HG03060 (cell line): ENCODE measurements around the gene KRT12.

ENCODE experiments used
- ATAC-seq: cut with Tn5 transposase; IDR thresholded peaks from one replicate; pipeline ENCODE4 v1.9.1; 2021; ENCODE audit warnings: low read depth, moderate number of reproducible peaks; ENCODE audit not compliant: unreplicated experiment

Gene KRT12

DNA sequence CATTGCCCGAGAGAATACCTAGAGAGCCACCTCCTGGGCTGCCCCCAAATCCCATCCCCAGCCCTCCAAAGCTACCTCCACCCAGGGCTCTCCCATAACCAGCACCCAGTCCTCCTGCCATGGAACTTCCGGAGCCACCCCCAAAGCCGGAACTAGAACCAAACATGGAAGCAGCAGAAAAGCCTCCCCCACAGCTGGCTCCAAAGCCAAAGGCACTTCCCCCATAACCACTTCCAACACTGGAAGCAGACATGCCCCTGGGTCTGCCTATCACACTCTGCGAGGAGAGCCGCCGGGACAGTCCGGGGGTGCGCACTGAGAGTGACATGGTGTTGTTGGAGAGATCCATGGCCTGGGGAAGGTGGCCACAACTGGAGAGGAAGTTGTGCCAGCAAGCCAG lies at the start of gene KRT12:
TSS of gene KRT12 (minus strand) at position 386 of the 400 bp plus-strand sequence. CDS start at position 349, 37 bp downstream.
- ATAC-seq, result no peak

DNA sequence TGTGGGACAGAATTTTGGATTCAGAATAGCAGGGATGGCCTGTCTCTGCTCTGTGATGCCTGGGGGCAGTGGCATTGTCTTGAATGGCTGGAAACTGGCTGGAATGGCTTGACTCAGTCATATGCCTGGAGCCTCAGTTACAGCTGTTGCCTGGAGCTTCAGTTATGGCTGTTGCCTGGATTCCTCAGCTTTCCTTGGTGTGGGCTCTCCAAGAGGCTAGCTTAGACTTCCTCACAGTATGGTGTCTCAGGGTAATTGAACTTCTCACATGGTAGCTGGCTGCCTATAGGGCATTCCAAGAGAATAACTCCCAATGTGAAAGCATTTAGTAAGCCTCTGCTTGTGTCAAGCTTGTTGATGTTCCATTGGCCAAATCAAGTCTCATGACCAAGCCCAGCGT lies 49.3 kb upstream of the KRT12 start:
- no peak for ATAC-seq

DNA sequence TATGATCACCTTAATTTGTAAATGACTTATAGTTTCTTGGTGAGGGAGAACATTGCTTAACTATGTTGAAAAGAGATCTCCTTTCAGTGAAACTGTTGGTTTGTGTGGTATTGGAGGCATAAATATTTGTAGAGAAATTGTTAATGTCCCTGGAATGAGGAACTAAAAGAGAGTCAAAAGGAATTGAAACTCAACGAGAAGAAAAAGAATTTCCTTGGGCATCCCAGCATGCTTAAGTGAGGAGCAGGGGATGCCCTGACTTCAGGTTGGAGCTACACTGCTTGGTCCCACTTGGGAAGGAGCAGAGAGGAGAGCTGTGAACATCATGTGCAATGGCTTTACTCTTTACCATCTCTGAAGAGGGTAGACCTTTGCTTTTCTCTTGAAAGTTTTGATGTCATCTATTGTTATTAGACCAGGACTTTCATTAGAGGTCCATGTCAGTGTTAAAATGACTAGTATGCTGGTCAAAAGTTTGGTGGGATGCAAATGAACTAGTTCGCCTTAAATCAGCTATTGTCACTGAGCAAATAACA lies 48.8 kb upstream of the KRT12 start:
- ATAC-seq, result no peak

DNA sequence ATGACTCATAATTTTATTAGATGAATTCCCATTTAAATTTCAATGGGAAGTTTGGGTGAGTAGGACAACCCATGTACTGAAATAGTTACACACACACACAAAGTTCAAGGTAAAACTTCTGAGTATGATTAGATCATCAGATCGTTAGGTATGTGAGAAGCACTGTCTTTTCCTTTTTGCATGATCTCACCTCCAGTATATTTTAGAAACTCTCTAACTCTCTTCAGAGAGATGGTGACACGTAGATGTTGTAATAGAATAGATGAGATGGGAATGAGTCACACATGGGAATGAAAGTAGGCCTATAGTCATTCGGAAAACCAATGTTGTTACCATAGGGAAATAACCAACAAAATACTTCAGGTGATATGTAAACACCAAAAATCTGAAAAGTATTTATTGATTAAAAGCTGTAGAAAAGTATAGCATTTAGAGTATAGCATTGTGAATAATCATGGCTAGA lies 48.2 kb upstream of the KRT12 start:
- no peak for ATAC-seq

DNA sequence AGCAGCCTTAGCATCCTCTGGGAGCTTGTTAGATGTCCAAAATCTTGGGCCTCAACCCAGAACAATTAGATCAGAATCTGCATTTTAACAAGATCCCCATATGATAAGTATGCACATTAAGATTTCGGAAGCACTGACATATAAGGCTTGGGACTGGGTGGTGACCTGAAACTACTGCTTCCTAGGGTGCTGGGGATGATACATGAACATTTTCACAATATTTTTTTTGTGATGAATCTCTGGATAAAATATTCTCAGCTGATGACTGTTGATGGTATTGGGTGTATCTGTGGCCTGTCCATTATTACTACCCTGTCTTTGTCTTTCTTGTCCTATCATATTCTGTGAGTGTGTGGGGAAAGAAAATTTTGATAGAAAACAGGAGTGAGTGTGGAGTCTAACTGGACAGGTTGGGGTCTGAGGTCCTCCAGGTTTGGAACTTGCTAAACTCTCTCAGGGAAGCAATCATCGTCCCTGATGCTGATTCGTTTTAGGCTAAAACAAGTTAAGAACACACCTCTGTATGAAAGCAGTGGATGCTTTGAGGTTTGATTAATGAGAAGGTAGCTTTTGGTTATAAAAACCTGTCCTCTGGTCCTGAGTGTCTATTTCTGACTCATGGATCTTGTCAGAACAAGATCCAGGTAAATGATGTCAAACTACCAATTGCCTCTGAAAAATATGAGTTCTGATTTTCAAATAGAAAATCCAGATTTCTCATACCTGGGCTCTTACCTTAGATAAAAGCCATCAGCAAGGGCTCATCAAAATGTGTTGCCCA lies 47.2 kb upstream of the KRT12 start:
- no peak for ATAC-seq

DNA sequence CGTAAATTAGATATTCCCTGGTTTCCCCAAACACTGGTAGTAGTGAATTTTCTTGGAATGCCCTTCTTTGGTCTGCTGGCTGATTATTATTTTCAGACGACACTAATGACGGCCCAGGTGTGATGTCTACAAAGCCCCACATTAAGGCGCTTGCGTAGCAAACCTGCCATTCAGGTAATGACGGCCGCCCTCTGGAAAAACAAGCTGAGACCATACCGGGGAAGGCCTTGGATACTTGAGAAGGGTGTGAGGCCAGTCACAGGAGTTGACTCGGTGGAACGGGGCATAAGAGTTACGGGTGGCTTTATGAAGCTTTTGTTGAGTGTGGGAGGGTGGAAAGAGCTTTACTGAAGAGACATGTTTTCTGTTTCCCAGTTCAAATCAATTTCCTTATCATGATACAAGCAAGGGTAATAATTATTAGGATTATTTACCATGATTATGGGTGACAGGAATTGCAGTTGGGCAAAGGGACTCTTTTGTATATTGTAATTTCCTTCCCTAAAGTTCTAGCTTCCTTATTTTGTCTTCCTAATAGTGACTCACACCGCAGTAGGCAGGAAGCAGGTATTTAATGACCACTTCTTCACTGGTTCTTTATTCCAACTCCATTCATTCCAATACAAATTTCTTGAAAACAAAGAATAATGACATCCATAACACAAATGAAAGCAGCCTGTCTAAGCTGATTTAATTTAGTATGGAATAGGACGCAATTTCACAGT lies 45.6 kb upstream of the KRT12 start:
- no peak for ATAC-seq

DNA sequence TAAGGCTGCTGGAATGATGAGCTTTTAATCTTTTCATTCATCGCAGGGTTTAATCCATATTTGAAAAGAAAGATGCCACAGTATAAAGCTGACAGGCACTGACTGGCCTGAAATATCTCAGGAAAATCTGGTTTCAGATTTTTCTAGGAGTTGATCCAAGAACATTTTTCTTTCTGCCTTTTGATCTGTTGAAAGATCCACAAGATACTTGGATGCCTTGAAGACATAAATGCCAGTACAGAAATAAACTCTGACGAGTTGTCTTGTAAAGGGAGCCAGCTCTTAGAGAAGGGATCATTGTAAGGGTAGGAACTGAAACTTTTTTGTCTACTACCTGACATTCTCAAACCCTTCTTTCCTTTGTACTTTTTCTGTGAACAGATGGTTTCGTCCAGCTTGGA lies 43.4 kb upstream of the KRT12 start:
- ATAC-seq, result no peak

DNA sequence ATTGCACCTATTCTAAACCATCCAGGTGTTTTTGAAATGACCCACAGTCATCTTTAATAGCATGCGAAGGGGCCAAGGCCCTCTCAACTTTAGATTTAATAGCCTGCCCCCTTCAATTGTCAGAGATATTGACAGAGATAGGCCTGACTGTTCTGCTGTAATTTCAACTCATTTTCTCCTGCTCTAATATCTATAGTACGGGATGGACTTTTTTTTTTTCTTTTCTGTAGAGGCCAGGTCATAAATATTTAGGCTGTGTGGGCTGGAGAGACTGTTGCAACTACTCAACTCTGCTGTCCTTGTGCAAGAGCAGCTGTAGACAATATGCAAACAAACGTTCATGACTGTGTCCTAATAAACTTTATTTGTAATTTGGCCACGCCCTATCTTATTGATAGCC lies 42.7 kb upstream of the KRT12 start:
- ATAC-seq, result no peak

DNA sequence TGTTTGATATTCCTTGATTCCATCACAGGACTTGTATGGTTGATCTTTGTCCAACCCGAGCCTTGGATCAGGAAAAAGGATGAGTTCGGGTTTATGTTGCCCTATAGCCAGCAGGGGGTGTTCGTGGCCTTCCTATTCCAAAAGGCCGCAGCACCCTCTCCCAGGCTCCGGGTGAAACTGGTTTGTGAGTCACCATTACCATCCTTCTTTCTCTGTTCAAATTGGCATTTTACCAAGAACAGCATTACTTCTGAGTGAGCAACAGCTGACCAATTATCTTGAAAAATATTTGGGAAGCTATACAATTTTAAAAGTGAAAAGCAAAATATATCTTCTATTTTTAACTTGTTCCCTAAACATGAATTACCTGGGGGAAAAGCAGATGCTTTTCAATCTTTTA lies 42.3 kb upstream of the KRT12 start:
- no peak for ATAC-seq

DNA sequence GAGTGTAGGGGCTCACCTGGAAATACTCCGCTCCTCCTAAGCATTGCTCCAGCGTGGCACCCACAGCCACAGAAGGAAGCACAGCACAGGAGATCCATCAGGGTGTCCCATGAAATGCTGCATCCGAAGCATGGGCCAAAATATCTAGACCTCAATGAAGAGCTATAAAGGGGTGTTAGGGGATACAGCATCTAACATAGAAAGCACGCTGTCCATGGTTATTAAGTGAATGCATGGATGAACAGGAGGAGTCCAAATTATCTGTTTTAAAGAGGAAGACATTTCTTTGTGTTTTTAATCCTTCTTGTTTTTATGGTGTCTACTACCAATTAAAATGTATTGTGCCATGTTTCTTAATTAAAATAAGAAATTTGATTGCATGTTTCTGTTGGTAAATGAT lies 39.6 kb upstream of the KRT12 start:
- no peak for ATAC-seq

DNA sequence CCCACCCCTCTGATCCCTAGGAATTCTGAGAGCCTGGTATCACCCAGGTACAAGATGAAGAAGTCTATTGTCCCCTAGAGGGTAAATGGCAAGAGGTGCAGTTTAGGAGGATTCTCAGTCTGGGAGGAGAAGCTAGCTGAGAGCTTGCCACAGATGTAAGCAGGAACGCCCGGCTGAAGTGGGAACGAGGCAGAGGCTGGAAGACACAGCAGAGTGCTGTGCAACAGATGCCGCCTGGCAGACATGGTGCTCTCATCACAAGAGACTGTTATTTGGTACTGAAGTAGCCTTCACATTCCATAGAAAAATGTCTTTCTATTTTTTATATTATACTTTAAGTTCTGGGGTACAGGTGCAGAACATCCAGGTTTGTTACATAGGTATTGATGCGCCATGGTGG lies 38.3 kb upstream of the KRT12 start:
- no peak for ATAC-seq

DNA sequence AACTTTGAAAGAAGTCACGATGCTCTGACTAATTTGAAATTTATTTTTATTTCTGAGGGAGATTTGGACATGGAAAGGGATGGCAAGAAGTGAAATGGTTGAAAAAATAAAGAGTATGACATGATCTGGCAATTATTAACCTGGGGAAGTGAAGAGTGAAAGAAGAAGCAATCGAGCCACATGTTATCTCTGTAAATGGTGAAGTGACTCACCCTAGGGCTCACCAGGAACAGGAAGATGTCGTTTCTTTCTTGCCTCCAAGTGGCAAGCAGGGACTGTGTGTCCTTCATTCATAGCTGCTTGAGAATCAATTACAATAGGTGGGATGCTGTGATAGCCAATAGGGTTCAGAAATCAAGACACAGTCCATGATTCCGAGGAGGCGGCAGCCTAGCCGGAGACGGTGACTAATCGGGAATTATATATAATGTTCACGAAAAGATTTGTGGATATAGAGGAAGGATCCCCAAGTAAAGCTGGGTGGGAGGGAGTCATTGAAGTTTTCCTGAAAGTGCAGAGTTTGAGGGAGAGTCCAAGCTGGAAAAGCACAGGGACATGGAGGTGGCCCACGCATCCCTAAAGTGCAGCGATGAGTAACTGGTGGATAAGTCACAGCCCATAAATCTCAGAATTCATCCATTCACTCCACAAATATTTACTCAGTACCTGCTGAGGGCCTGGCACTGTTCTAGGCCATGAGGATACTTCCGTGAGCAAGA lies 36.3 kb upstream of the KRT12 start:
- ATAC-seq, result no peak

DNA sequence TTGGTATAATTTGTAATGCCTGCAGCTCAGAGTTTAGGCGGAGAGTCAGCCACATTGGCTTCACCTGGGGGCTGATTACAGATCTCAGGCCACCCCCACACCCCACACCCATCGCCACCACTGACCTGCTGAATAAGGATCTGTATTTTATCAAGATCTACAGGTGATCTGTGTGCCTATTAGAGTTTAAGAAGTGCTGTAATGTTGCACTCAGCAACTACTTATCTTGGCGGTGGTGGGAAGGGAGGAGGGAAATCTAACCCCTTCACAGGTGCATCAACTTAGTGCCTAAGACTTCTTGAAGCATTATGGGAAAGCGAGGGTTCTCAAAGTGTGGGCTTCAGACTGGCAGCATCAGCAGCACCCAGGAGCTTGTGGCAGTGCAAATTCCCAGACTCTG lies 35.5 kb upstream of the KRT12 start:
- ATAC-seq, result no peak

DNA sequence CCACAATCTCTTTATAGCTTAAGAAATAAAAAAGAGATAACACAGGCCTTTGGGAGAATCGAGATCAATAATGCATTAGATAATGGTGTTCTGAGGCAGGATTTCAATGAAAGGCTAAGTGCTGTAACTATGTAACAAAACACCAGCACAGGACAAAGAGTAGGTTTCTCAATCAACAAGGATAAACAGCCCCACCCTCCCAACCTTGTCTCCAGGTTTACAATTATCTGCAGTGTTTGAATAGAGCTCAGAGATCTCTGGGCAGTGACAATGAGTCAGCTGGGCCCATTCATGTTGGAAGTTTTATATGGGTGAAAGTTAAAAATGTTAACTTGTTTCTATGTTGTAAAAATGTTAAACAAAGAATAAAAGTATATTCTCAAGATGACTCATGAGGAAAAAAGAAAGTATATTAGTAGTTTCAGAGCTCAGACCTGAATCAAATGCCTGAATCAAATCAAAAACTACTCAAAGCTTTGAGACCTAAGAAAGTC lies 35.0 kb upstream of the KRT12 start:
- no peak for ATAC-seq

DNA sequence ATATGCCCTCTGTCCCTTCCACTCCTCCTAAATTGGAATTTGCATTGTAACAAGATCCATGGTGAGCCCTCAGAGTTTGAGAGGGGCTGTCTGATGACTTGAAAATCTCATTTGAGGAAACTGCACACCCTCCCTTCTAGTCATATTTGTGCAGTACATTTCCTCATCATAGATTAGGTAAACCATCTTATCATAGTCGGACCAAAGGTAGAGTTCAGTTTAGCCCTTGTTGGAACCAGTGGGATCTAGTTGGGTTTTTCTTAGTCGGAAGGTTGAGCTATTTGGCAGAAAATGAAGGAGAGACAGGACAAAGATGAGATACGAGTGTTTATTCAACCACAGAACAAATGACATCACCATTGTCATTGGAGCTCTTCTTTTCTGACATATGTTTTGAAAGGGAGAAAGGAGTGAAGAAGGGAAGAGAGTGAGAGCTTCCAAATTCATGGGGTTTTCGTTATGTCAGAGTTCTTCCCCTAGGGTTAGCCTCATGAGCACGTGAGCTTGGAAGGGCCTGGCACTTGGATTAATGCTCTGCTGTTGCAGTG lies 33.9 kb upstream of the KRT12 start:
- ATAC-seq, result no peak

DNA sequence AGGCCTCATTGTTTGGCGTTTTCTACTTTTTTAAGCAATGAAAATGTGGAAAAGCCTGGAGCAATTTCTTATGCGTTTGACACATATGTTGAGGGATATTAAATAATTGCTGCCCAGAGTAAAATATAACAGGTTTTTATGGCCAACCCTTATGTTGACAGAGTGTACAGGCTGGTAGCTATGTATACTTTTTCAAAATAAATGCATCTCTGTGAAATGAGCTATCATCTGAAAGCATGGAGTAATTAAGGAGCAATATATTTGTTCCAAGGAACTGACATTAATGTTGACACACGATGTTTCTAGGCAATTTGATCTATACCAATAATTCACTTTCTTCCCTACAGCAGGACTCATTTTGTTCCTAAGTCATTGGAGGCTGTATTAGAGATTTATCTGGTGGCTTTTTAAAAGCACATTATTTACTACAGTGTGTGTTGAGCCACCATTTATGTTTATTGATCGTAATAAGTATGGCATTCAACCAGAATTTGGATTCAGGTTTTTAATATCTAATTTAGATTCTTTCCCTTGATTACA lies 30.0 kb upstream of the KRT12 start:
- ATAC-seq, result no peak

DNA sequence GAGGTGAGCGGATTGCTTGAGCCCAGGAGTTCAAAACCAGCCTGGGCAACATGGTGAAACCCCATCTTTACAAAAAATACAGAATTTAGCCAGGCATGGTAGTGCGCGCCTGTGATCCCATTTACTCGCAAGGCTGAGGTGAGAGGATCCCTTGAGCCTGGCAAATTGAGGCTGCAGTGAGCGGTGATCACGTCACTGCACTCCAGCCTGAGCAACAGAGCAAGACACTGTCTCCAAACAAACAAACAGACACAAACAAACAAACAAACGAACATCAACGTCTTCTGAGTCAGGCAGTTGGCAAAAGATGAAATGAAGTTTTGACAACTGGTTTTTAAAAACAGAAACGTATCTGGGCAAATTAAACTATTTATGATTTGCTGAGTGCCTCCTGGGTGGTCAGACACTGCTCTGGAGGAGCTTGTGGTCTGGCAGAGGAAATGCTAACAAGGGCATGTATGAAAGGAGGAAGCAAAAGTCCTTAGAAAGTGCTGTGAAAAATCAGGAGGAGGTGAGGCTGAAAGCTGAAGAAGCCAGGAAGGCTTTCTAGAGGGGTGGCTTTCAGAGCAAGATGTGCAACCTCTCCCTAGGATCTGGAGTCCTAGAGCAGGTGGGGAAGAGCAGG lies 28.2 kb upstream of the KRT12 start:
- no peak for ATAC-seq

DNA sequence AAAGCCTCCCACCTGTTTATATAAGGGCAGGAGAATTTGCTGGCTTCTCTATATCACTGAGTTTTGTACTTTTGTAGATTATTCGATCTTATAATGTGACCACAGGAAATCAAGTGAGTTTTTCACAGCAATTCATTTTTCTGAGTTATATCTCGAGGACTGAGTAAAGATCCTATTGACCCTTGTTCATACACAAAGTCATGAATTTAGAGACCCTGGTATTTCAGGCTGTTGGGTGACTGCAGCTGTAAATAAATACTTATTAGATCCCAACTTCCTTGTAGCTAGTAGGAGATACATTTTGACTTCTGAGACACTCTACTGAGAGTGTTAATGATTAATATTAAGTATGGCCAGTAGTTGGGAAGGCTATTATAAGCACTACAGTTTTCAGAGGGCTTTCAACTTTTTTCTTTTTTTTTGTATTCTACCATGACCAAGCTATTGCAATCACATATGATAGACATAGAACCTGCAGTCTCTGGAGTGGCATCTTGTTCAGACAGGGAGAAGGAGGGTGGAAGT lies 21.2 kb upstream of the KRT12 start:
- ATAC-seq, result no peak

DNA sequence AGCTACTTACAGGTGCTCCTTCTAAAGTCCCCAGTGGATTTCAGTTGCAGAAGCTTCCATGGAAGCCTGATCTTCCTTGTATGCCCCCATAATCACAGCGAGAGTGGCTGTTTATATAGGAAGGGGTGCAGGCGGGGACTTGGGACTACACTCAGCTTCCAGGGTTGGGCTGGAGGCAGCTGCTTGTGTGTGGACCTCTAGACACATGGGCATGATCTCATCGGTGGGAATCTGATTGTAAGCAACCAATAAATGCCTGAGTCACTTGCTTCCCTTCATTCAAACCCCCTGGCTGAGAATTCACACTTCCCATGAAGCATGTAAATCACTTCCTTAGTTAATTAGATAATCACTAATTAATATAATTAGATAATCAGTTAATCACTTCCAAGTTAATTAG lies 19.1 kb upstream of the KRT12 start:
- no peak for ATAC-seq
